Fibroblast of skin of right biceps (primary cell): ENCODE measurements around the gene SERINC5.
"Not testable (repeated sequence)": the region's sequence is repeated elsewhere in the genome, so short reads cannot be mapped to it uniquely, and the experiment has no call there.

Source experiments
- DNase-seq: peaks from one replicate; pipeline ENCODE4 v3.0.0-alpha.2; 2013

The SERINC5 gene

GRCh38 chr5:80127116-80127552 lies 128.7 kb downstream of the SERINC5 start:
- DNase-seq, result peak; percentile 7

GRCh38 chr5:80125962-80126480 lies 129.8 kb downstream of the SERINC5 start:
- peak; percentile 66 for DNase-seq

- DNase-seq, result no peak
These were observed 130.6 kb downstream of the SERINC5 start for GRCh38 chr5:80125022-80125961.

GRCh38 chr5:80124121-80124918 lies 131.5 kb downstream of the SERINC5 start:
- DNase-seq, result no peak

GRCh38 chr5:80122579-80122978 lies 133.3 kb downstream of the SERINC5 start:
- no peak for DNase-seq

- no peak for DNase-seq
These were observed 136.5 kb downstream of the SERINC5 start for GRCh38 chr5:80119372-80119771.

- no peak for DNase-seq
These were observed 138.4 kb downstream of the SERINC5 start for GRCh38 chr5:80117446-80117845.

- no peak for DNase-seq
These were observed 139.4 kb downstream of the SERINC5 start for GRCh38 chr5:80116465-80116864.

- DNase-seq, result no peak
These were observed 139.8 kb downstream of the SERINC5 start for GRCh38 chr5:80116000-80116399.

GRCh38 chr5:80114860-80115259 lies 141.0 kb downstream of the SERINC5 start:
- no peak for DNase-seq

GRCh38 chr5:80111376-80111990 lies 144.4 kb downstream of the SERINC5 start:
- not testable (repeated sequence) for DNase-seq

GRCh38 chr5:80109646-80110478 lies 146.0 kb downstream of the SERINC5 start:
- no peak for DNase-seq

GRCh38 chr5:80106916-80107315 lies 148.9 kb downstream of the SERINC5 start:
- DNase-seq, result no peak

- DNase-seq, result no peak
These were observed 150.0 kb downstream of the SERINC5 start for GRCh38 chr5:80105698-80106439.

- DNase-seq, result no peak
These were observed 152.5 kb downstream of the SERINC5 start for GRCh38 chr5:80103371-80103770.

- DNase-seq, result no peak
These were observed 153.9 kb downstream of the SERINC5 start for GRCh38 chr5:80101993-80102392.

- no peak for DNase-seq
These were observed 158.4 kb downstream of the SERINC5 start for GRCh38 chr5:80097451-80097850.

- DNase-seq, result no peak
These were observed 161.6 kb downstream of the SERINC5 start for GRCh38 chr5:80094236-80094738.

- DNase-seq, result no peak
These were observed 162.1 kb downstream of the SERINC5 start for GRCh38 chr5:80093796-80094195.

GRCh38 chr5:80092486-80093107 lies 163.3 kb downstream of the SERINC5 start:
- DNase-seq, result no peak

- peak; percentile 58 for DNase-seq
These were observed 164.1 kb downstream of the SERINC5 start for GRCh38 chr5:80091792-80092192.
